ENCODE measurements around the gene AKT2. TPM values are rescaled to one million over a fixed set of nuclear protein-coding genes. Genes with fewer than 3 reads are reported as not detected.

Gene AKT2
- total and polyA plus RNA-seq, 7 donors, result 28.0 to 107 (median 74.4) TPM

DNA sequence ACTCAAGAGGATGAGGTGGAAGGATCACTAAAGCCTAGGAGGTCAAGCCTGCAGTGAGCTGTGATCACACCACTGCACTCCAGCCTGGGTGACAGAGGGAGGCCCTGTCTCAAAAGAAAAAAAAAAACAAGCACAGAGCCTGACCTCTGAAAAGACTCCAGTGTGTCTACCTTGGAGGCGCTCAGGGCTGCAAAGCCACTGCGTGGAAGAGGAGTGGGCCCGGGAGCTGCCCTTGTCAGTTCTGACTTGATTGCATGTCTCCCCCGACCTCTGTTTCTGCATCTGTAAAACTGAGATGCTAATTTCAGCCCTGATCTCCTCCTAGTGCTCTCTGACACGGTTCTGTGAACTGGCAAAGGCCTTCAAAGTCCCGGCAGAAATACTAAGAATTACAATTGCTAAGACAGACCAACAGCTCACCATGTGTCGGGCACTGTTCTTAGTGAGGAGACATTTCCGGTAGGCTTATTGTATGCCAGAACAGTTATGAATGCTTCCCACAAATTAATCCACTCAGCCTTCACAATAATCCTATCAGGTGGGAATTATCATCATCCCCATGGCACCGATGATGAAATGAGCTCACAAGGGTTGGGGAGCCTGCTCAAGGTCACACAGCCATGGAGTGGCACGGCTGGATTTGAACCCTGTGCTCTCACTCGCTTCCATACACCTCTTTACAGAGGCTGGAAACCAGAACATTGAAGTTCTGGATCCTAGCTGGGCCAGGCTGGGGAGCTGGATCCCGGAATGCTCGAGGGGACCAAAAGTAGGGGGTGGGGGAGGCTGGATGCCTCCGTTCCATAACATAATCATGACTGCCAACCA lies 3.5 kb downstream of the AKT2 start:
- DNase-seq, result peak; percentile 41
- no peaks in the 10 kb centered on the region for H3K36me3 ChIP-seq
- no peaks in the 10 kb centered on the region for H3K9me3 ChIP-seq
- peaks cover 4 to 84% (median 80%) of the 10 kb centered on the region in 4 donors for H3K4me1 ChIP-seq
- no peak overlapping the region for H3K4me3 ChIP-seq
- peak overlapping the region in 1 of 4 donors; percentile 71 for H3K27ac ChIP-seq
- intact Hi-C loops (cut with DNase I), result loop anchor here (5.0 to 10.0 kb wide), 2 partner anchors 89 to 143 kb away; partner anchors contain the start of genes MAP3K10 and SERTAD1
- TF ChIP-seq POLR2A (IDR thresholded peaks at IDR 0.05) (no peak), POLR2AphosphoS5 (IDR thresholded peaks at IDR 0.05) (no peak), EP300 (IDR thresholded peaks at IDR 0.05) (no peak)
- TF ChIP-seq, protein P1, sequence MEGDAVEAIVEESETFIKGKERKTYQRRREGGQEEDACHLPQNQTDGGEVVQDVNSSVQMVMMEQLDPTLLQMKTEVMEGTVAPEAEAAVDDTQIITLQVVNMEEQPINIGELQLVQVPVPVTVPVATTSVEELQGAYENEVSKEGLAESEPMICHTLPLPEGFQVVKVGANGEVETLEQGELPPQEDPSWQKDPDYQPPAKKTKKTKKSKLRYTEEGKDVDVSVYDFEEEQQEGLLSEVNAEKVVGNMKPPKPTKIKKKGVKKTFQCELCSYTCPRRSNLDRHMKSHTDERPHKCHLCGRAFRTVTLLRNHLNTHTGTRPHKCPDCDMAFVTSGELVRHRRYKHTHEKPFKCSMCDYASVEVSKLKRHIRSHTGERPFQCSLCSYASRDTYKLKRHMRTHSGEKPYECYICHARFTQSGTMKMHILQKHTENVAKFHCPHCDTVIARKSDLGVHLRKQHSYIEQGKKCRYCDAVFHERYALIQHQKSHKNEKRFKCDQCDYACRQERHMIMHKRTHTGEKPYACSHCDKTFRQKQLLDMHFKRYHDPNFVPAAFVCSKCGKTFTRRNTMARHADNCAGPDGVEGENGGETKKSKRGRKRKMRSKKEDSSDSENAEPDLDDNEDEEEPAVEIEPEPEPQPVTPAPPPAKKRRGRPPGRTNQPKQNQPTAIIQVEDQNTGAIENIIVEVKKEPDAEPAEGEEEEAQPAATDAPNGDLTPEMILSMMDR (IDR thresholded peaks at IDR 0.05), result no peak
- WGBS, 2 donors, result 72 to 84% methylated on average over 14 of the region's 14 CpGs
- no peaks in the 10 kb centered on the region for H3K27me3 ChIP-seq

- H3K9me3 ChIP-seq, result no peaks in the 10 kb centered on the region
- peaks cover 4 to 84% (median 78%) of the 10 kb centered on the region in 4 donors for H3K4me1 ChIP-seq
- intact Hi-C loops (cut with DNase I), result loop anchor here (5.0 to 10.0 kb wide), 2 partner anchors 88 to 144 kb away; partner anchors contain the start of genes MAP3K10 and SERTAD1
- no peaks in the 10 kb centered on the region for H3K27me3 ChIP-seq
- TF ChIP-seq POLR2AphosphoS5 (IDR thresholded peaks at IDR 0.05) (no peak), EP300 (IDR thresholded peaks at IDR 0.05) (no peak), POLR2A (IDR thresholded peaks at IDR 0.05) (peak in 1 of 2 donors; percentile 28)
- TF ChIP-seq, protein P1 (IDR thresholded peaks at IDR 0.05), result no peak
- H3K4me3 ChIP-seq, result no peak overlapping the region
- WGBS, 2 donors, result 18 to 61% methylated on average over 10 of the region's 10 CpGs
- H3K27ac ChIP-seq, result peak overlapping the region; percentile 63 to 76 (median 73)
- DNase-seq, result no peak
- H3K36me3 ChIP-seq, result no peaks in the 10 kb centered on the region
Measured at GRCh38 chr19:40280608-40281221, 4.4 kb downstream of the AKT2 start.

DNA sequence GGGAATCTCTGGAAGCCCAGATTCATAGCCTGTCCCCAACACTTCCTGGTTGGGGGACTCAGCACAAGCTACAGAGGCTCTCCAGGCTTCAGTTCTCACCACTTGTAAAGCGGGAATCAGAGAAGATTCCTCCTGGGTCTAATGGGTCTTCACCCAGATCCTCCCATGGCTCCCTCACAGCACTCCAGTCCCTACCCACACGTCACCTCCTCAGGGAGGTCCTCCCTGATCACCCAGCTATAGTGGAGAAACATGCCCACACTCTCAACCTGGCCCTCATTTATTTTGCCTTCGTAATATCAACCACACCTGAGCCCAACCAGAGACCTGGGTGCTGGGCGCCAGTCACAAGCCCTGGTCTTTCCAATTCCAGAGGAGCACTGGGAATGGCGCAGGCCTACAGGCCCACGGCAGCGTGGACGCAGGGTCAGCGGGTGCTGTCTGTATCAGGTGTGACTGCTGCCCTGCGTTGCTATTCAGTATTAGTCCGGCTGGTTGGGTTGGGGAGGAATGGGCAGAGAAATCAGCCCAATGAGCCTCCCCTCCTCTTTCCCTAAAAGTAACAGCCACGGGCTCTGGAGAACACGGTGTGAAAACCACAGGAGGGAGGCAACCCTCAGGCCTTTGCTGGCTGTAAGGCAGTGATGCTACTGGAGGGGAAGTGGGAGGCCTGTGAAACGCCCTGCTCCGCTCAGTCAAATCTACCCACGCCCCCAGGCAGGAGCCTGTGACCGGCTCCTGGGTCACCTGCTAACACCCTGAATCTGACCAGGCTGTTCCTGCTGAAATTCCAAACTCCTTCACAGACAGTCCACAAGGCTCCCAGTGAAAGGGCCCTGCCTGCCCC lies 5.2 kb downstream of the AKT2 start:
- intact Hi-C loops (cut with DNase I), result loop anchor here (5.0 to 10.0 kb wide), 2 partner anchors 88 to 145 kb away; partner anchors contain the start of genes MAP3K10 and SERTAD1
- Histone ChIP-seq H3K4me1 (peaks cover 4 to 89% (median 81%) of the 10 kb centered on the region in 4 donors), H3K36me3 (no peaks in the 10 kb centered on the region), H3K27ac (peak overlapping the region; percentile 63 to 76 (median 73)), H3K9me3 (no peaks in the 10 kb centered on the region), H3K4me3 (peak overlapping the region in 2 of 4 donors; percentile 37), H3K27me3 (no peaks in the 10 kb centered on the region)
- TF ChIP-seq, protein P1 (IDR thresholded peaks at IDR 0.05), result no peak
- 46 to 62% methylated on average over 17 of the region's 17 CpGs for WGBS, 2 donors
- no peak for DNase-seq

DNA sequence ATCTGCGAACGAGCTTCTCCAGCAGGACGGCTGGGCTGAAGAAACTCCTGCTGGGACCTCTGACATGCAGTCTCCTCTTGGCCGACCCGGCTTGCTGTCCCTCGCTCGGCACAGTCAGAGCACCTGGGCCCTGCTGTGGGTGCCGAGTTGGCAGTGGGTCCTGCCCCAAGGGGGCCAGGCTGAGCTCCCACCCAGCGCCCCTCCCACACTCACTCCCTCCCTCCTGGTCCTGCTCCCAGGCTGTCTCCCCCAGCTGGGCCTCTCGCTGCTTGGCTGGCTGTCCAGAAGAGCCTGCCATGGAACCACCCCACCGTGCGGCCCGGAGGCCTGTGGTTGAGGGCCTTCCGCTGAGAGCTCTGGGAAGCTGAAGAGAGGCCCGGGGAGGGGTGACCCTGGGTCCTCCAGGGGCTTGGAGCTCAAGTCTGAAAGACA lies 6.0 kb downstream of the AKT2 start:
- H3K36me3 ChIP-seq, result no peaks in the 10 kb centered on the region
- no peaks in the 10 kb centered on the region for H3K27me3 ChIP-seq
- H3K27ac ChIP-seq, result peak overlapping the region; percentile 63 to 76 (median 73)
- WGBS, 2 donors, result 62 to 76% methylated on average over 15 of the region's 15 CpGs
- peak; percentile 87 for DNase-seq
- intact Hi-C loops (cut with DNase I), result no loop called here
- H3K9me3 ChIP-seq, result no peaks in the 10 kb centered on the region
- H3K4me3 ChIP-seq, result peak overlapping the region; percentile 7 to 37 (median 26)
- no peak for TF ChIP-seq EP300 (IDR thresholded peaks at IDR 0.05)
- H3K4me1 ChIP-seq, result peaks cover 4 to 92% (median 88%) of the 10 kb centered on the region in 4 donors
